GM13977 (cell line): Measurements from ENCODE around the gene EPN2.

Experiments
- DNase-seq: peaks from one replicate; pipeline ENCODE4 v3.0.0; 2012; ENCODE audit warnings: low spot score
- in situ Hi-C: fragments of 300-500 bp; cut with MboI; formaldehyde crosslinking; loops from one replicate; pipeline ENCODE4 v1.12.0; 2022; ENCODE audit warnings: low sequenced_read_pairs, low pct_unique_long_range_greater_than_20kb, mixed read lengths, inconsistent platforms; ENCODE audit not compliant: unreplicated experiment
- TF ChIP-seq, protein P1 (sequence below): IDR thresholded peaks from 2 replicates; pipeline ENCODE4 v1.5.1; 2012; ENCODE audit warnings: mild to moderate bottlenecking, control low read depth; ENCODE audit not compliant: insufficient read depth; ENCODE audit errors: extremely low read depth, missing control alignments

The EPN2 gene

DNA sequence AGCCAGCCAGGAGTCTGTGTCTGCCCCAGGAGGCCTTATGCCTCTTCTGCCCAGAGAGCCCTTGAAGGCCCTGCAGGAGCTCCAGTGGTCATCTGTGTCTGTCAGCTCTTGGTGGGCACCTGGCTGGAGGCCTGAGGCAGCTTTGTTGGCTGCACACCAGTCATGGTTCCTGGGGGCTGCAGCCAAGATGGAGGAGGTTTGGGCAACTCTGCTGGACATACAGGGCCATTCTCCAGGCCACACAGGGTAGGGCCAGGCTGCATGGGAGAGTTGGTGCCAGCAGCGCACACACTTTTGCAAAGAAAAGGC lies 95.9 kb downstream of the EPN2 start:
- DNase-seq = no peak
- in situ Hi-C loops = no loop called here
- TF ChIP-seq, protein P1, sequence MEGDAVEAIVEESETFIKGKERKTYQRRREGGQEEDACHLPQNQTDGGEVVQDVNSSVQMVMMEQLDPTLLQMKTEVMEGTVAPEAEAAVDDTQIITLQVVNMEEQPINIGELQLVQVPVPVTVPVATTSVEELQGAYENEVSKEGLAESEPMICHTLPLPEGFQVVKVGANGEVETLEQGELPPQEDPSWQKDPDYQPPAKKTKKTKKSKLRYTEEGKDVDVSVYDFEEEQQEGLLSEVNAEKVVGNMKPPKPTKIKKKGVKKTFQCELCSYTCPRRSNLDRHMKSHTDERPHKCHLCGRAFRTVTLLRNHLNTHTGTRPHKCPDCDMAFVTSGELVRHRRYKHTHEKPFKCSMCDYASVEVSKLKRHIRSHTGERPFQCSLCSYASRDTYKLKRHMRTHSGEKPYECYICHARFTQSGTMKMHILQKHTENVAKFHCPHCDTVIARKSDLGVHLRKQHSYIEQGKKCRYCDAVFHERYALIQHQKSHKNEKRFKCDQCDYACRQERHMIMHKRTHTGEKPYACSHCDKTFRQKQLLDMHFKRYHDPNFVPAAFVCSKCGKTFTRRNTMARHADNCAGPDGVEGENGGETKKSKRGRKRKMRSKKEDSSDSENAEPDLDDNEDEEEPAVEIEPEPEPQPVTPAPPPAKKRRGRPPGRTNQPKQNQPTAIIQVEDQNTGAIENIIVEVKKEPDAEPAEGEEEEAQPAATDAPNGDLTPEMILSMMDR = no peak

DNA sequence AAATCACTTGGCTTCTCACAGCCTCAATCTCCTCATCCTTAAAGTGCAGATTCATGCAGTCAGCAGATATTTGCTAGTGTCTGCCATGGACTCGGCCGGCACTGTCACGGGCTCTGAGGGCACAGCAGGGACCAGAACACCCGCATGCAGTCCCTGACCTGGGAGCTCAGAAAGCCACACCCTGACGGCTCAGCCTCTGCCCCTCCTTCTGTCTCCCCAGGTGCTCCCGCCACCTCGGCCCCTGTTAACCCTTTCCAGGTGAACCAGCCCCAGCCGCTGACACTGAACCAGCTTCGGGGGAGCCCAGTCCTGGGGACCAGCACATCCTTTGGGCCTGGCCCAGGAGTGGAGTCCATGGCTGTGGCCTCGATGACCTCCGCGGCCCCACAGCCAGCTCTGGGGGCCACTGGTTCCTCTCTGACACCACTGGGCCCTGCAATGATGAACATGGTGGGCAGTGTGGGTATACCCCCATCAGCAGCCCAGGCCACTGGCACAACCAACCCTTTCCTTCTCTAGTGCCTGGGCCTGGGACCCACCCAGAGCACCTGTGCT lies 96.6 kb downstream of the EPN2 start:
- TF ChIP-seq, protein P1 = no peak
- no peak for DNase-seq
- in situ Hi-C loops = no loop called here

DNA sequence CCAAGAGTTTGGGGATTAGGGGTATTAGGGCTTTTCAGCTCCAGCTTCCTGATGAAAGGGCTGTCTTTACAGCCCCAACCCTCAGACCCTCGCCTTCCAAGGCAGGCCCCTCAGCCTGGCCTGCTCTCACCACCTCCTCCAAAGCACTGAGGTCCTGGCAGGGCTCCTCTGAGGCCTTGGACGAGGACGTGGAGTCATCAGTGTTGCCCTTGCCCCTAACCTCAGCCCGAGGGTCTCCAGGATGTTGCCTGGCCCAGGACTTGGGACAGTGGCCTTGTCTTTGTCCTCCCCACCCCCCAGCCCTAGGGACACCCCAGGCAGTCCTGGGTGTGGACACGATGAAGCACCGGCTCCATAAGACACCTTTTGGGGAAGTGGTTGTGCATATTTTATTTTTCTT lies 97.2 kb downstream of the EPN2 start:
- TF ChIP-seq, protein P1 = no peak
- DNase-seq = no peak
- in situ Hi-C loops = no loop called here

DNA sequence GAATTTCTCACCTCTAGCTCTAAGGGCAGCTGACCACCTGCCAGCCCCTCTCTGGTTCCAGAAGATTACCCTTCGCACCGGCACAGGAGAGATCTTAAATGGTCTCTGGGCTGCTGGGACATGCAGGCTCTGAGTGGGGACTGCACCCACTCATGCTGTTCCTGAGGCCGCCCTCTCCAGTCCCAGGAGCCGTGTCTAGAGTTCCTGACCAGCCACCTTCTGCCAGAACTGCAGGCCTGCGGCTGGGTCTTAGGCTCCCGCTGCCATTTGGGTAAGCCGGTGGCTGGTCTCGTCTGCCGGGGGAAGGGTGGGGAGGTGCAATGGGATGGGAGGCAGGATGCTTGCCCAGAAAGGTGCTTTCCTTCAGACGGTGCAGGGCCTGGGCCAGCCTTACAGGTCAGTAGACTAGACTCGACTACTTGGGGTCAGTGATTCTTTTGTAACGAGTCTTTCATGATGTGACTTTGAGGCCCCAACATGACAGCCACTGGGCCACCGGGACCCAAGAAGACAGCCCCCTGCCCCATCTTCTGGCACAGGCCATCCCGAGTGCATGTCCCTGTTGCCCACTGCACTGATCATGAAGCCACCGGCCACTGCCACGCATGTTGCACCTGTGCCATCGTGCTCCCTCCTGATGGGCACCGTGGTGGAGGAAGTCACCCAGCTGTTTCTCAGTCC lies 98.9 kb downstream of the EPN2 start:
- TF ChIP-seq, protein P1 = no peak
- in situ Hi-C loops = no loop called here
- no peak for DNase-seq

DNA sequence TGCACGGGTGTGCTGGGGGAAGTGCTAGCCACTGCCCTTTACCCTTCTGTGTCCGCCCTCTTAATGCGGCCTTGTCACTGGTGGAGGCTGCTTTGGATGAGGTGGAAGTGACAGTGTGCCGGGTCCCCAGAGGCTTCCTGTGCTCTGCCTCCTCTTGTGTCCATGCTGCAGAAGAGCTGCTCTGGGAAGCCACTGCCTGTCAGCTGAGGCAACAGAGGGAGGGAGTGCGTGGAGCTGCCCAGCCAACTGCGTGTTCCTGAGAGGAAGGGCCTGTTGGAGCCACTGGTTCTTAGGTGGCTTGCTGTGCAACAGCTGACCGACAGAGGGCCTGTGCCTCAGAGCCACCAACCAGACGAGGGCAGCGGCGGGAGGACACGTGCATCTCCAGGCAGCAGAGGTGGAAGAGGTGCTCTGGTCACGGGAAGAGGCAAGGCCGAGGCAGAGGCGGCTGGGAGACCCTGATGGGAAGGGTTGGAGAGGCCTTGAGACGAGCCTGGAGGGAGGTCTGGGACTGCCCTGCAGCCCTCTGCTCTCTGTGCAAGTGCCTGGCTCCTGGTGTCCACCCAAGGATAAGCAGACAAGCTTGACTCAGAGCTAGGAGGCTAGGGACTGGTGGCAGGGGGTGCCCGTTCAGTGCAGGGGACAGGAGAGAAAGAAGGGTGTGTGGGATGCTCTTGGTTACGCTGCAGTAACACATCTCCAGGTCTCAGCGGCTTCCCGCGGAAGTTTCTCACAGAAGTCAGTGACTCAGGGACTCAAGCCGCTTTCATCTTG lies 100.0 kb downstream of the EPN2 start:
- no peak for DNase-seq
- in situ Hi-C loops = no loop called here
- TF ChIP-seq, protein P1 = no peak

DNA sequence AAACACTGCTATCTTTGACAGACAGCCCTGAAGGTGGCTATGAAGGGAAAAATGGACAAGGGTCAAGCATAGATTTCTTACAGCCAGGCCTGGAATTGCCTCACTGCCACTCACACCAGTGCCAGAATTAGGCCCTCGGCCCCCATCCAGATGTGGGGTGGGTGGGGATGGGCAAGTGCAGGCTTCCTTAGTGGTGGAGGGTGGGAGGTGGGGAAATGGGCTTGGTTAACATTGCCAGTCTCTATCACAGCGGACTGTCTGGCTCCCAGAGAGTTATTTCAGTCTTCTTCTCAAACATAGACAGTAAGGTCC lies 100.5 kb downstream of the EPN2 start:
- no peak for DNase-seq
- TF ChIP-seq, protein P1 = no peak
- in situ Hi-C loops = no loop called here
